ENCODE results near the gene HOXA10.

- no peak for TF ChIP-seq CTCF (IDR thresholded peaks at IDR 0.05; ENCODE audit: poor library complexity)
- TF ChIP-seq EZH2phosphoT487 (IDR thresholded peaks at IDR 0.05; ENCODE audit: low read depth, severe bottlenecking, unreplicated experiment): no peak
Observed at GRCh38 chr7:27151931-27152815, 21.9 kb downstream of the HOXA10 start, which contains the start of gene HOXA3.
